ENCODE results near the gene KDM4B.
A peak's percentile ranks its signal among the peaks of the same experiment; 100 is the strongest.

KDM4B gene

GRCh38 chr19:5083547-5083965 lies 114.6 kb downstream of the KDM4B start:
- H3K9me3 ChIP-seq (ENCODE audit: control extremely low read depth in 1 of 5, control insufficient read depth in 4 of 5, insufficient read depth in 2 of 5, low read depth in 1 of 5, low read length in 4 of 5), result no peaks in the 10 kb centered on the region
- H3K27me3 ChIP-seq (replicated peaks in 2 of 5; ENCODE audit: control insufficient read depth in 4 of 5, insufficient read depth in 5 of 5, low read length in 4 of 5), result no peaks in the 10 kb centered on the region
- no peak for DNase-seq
- ChIA-PET CTCF (no interaction called here), POLR2A (no interaction called here)
- H3K36me3 ChIP-seq (ENCODE audit: control insufficient read depth in 4 of 4, insufficient read depth in 4 of 4, low read length in 3 of 4), result peaks cover 7 to 62% (median 39%) of the 10 kb centered on the region in 4 experiments
- 92% methylated on average over 10 of the region's 13 CpGs for WGBS (ENCODE audit: insufficient coverage)
- H3K27ac ChIP-seq (ENCODE audit: insufficient read depth in 1 of 2, low read depth in 1 of 2, low read length in 2 of 2, poor library complexity in 1 of 2, severe bottlenecking in 2 of 2), result no peak overlapping the region
- H3K4me3 ChIP-seq (ENCODE audit: control insufficient read depth in 1 of 7, extremely low read depth in 1 of 7, insufficient read depth in 4 of 7, low read depth in 2 of 7, low read length in 6 of 7), result no peak overlapping the region
- H3K4me1 ChIP-seq (ENCODE audit: control extremely low read depth in 1 of 4, control insufficient read depth in 4 of 4, insufficient read depth in 4 of 4, low read length in 3 of 4), result no peaks in the 10 kb centered on the region

- DNase-seq, result no peak
Measured at GRCh38 chr19:5085566-5085965, 116.7 kb downstream of the KDM4B start.

GRCh38 chr19:5086230-5086629 lies 117.3 kb downstream of the KDM4B start:
- no peak overlapping the region for H3K4me3 ChIP-seq (ENCODE audit: control insufficient read depth in 1 of 7, extremely low read depth in 1 of 7, insufficient read depth in 4 of 7, low read depth in 2 of 7, low read length in 6 of 7)
- POLR2A ChIA-PET, result no interaction called here
- H3K4me1 ChIP-seq (ENCODE audit: control extremely low read depth in 1 of 4, control insufficient read depth in 4 of 4, insufficient read depth in 4 of 4, low read length in 3 of 4), result no peaks in the 10 kb centered on the region
- no peak overlapping the region for H3K27ac ChIP-seq (ENCODE audit: insufficient read depth in 1 of 2, low read depth in 1 of 2, low read length in 2 of 2, poor library complexity in 1 of 2, severe bottlenecking in 2 of 2)
- no peaks in the 10 kb centered on the region for H3K9me3 ChIP-seq (ENCODE audit: control extremely low read depth in 1 of 5, control insufficient read depth in 4 of 5, insufficient read depth in 2 of 5, low read depth in 1 of 5, low read length in 4 of 5)
- DNase-seq, result no peak
- peaks cover 3 to 48% (median 25%) of the 10 kb centered on the region in 4 experiments for H3K36me3 ChIP-seq (ENCODE audit: control insufficient read depth in 4 of 4, insufficient read depth in 4 of 4, low read length in 3 of 4)
- 98% methylated on average over 16 of the region's 19 CpGs for WGBS (ENCODE audit: insufficient coverage)
- H3K27me3 ChIP-seq (replicated peaks in 2 of 5; ENCODE audit: control insufficient read depth in 4 of 5, insufficient read depth in 5 of 5, low read length in 4 of 5), result no peaks in the 10 kb centered on the region
- CTCF ChIA-PET, result interaction anchor here (1.4 kb wide), 1 partner anchor 11 kb away, joined by 4 read pairs; no protein-coding TSS in a partner anchor

More at GRCh38 chr19:5085566-5085965, 116.7 kb downstream of the KDM4B start:
- Histone ChIP-seq H3K27me3 (replicated peaks in 2 of 5; ENCODE audit: control insufficient read depth in 4 of 5, insufficient read depth in 5 of 5, low read length in 4 of 5) (no peaks in the 10 kb centered on the region), H3K36me3 (ENCODE audit: control insufficient read depth in 4 of 4, insufficient read depth in 4 of 4, low read length in 3 of 4) (peaks cover 3 to 53% (median 29%) of the 10 kb centered on the region in 4 experiments), H3K27ac (ENCODE audit: insufficient read depth in 1 of 2, low read depth in 1 of 2, low read length in 2 of 2, poor library complexity in 1 of 2, severe bottlenecking in 2 of 2) (no peak overlapping the region), H3K4me3 (ENCODE audit: control insufficient read depth in 1 of 7, extremely low read depth in 1 of 7, insufficient read depth in 4 of 7, low read depth in 2 of 7, low read length in 6 of 7) (no peak overlapping the region), H3K9me3 (ENCODE audit: control extremely low read depth in 1 of 5, control insufficient read depth in 4 of 5, insufficient read depth in 2 of 5, low read depth in 1 of 5, low read length in 4 of 5) (no peaks in the 10 kb centered on the region), H3K4me1 (ENCODE audit: control extremely low read depth in 1 of 4, control insufficient read depth in 4 of 4, insufficient read depth in 4 of 4, low read length in 3 of 4) (no peaks in the 10 kb centered on the region)
- ChIA-PET POLR2A (no interaction called here), CTCF (no interaction called here)
- 95% methylated on average over 20 of the region's 20 CpGs for WGBS (ENCODE audit: insufficient coverage)

- WGBS (ENCODE audit: insufficient coverage), result 98% methylated on average over 16 of the region's 20 CpGs
- Histone ChIP-seq H3K9me3 (ENCODE audit: control extremely low read depth in 1 of 5, control insufficient read depth in 4 of 5, insufficient read depth in 2 of 5, low read depth in 1 of 5, low read length in 4 of 5) (no peaks in the 10 kb centered on the region), H3K4me1 (ENCODE audit: control extremely low read depth in 1 of 4, control insufficient read depth in 4 of 4, insufficient read depth in 4 of 4, low read length in 3 of 4) (no peaks in the 10 kb centered on the region), H3K4me3 (ENCODE audit: control insufficient read depth in 1 of 7, extremely low read depth in 1 of 7, insufficient read depth in 4 of 7, low read depth in 2 of 7, low read length in 6 of 7) (no peak overlapping the region), H3K36me3 (ENCODE audit: control insufficient read depth in 4 of 4, insufficient read depth in 4 of 4, low read length in 3 of 4) (peaks cover 3 to 42% (median 23%) of the 10 kb centered on the region in 4 experiments), H3K27ac (ENCODE audit: insufficient read depth in 1 of 2, low read depth in 1 of 2, low read length in 2 of 2, poor library complexity in 1 of 2, severe bottlenecking in 2 of 2) (no peak overlapping the region), H3K27me3 (replicated peaks in 2 of 5; ENCODE audit: control insufficient read depth in 4 of 5, insufficient read depth in 5 of 5, low read length in 4 of 5) (no peaks in the 10 kb centered on the region)
- no peak for DNase-seq
- POLR2A ChIA-PET, result no interaction called here
- CTCF ChIA-PET, result interaction anchor here (1.4 kb wide), 1 partner anchor 10 kb away, joined by 4 read pairs; no protein-coding TSS in a partner anchor
Measured at GRCh38 chr19:5086725-5087439, 118.0 kb downstream of the KDM4B start.

DNA sequence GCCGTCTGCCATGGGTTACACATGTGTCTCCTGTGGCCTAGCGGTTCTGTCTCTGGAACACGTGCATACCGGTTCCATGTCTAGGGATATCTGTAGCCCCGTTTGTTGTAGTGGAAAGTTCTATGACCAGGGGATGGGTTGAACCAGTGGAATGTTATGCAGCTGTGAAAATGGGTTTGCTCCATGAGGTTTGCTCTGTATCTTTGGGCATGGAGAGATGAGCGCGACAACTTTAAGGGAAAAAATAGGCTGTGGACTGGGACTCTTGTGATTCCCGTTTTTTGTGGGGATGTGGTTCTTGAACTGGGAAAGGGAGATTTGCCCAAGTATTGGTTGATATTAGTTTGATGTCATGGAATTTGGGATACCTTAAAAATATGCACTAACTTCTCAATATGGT lies 120.4 kb downstream of the KDM4B start:
- no peaks in the 10 kb centered on the region for H3K27me3 ChIP-seq (replicated peaks in 2 of 5; ENCODE audit: control insufficient read depth in 4 of 5, insufficient read depth in 5 of 5, low read length in 4 of 5)
- no peaks in the 10 kb centered on the region for H3K4me1 ChIP-seq (ENCODE audit: control extremely low read depth in 1 of 4, control insufficient read depth in 4 of 4, insufficient read depth in 4 of 4, low read length in 3 of 4)
- no peak overlapping the region for H3K27ac ChIP-seq (ENCODE audit: insufficient read depth in 1 of 2, low read depth in 1 of 2, low read length in 2 of 2, poor library complexity in 1 of 2, severe bottlenecking in 2 of 2)
- WGBS (ENCODE audit: insufficient coverage), result 100% methylated on average over 8 of the region's 8 CpGs
- no peak for DNase-seq
- ChIA-PET POLR2A (no interaction called here), CTCF (no interaction called here)
- H3K4me3 ChIP-seq (ENCODE audit: control insufficient read depth in 1 of 7, extremely low read depth in 1 of 7, insufficient read depth in 4 of 7, low read depth in 2 of 7, low read length in 6 of 7), result no peak overlapping the region
- peaks cover 3 to 28% (median 18%) of the 10 kb centered on the region in 4 experiments for H3K36me3 ChIP-seq (ENCODE audit: control insufficient read depth in 4 of 4, insufficient read depth in 4 of 4, low read length in 3 of 4)
- H3K9me3 ChIP-seq (ENCODE audit: control extremely low read depth in 1 of 5, control insufficient read depth in 4 of 5, insufficient read depth in 2 of 5, low read depth in 1 of 5, low read length in 4 of 5), result no peaks in the 10 kb centered on the region

DNA sequence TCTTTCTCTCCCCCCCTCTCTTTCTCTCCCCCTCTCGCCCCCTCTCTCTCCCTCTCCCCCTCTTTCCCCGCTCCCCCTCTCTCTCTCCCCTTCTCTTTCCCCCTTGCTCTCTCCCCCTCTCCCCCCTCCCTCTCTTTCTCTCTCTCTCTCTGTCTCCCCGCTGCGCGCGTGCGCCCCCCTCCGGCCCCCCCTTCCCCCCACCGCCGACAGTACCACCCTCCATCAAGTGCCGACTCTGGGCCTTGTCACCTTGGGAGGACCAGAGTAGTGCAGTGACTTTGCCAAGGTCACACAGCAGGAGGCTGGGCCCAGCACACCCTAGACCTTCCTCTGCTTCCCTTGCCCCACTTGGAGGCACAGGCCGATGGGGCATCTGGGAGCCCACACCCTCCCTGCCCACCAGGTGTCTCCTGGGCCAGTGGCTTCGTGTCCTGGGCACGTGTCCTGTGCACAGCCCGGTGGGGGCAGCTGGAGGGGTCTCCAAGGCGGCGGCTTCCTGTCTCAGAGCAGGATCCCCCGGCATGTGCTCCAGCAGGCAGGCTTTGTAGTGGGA lies 121.6 kb downstream of the KDM4B start:
- no peak overlapping the region for H3K27ac ChIP-seq (ENCODE audit: insufficient read depth in 1 of 2, low read depth in 1 of 2, low read length in 2 of 2, poor library complexity in 1 of 2, severe bottlenecking in 2 of 2)
- H3K36me3 ChIP-seq (ENCODE audit: control insufficient read depth in 4 of 4, insufficient read depth in 4 of 4, low read length in 3 of 4), result peaks cover 3 to 28% (median 16%) of the 10 kb centered on the region in 4 experiments
- no peaks in the 10 kb centered on the region for H3K9me3 ChIP-seq (ENCODE audit: control extremely low read depth in 1 of 5, control insufficient read depth in 4 of 5, insufficient read depth in 2 of 5, low read depth in 1 of 5, low read length in 4 of 5)
- ChIA-PET POLR2A (no interaction called here), CTCF (no interaction called here)
- 98% methylated on average over 7 of the region's 18 CpGs for WGBS (ENCODE audit: insufficient coverage)
- no peak for DNase-seq
- no peaks in the 10 kb centered on the region for H3K4me1 ChIP-seq (ENCODE audit: control extremely low read depth in 1 of 4, control insufficient read depth in 4 of 4, insufficient read depth in 4 of 4, low read length in 3 of 4)
- no peaks in the 10 kb centered on the region for H3K27me3 ChIP-seq (replicated peaks in 2 of 5; ENCODE audit: control insufficient read depth in 4 of 5, insufficient read depth in 5 of 5, low read length in 4 of 5)
- no peak overlapping the region for H3K4me3 ChIP-seq (ENCODE audit: control insufficient read depth in 1 of 7, extremely low read depth in 1 of 7, insufficient read depth in 4 of 7, low read depth in 2 of 7, low read length in 6 of 7)

DNA sequence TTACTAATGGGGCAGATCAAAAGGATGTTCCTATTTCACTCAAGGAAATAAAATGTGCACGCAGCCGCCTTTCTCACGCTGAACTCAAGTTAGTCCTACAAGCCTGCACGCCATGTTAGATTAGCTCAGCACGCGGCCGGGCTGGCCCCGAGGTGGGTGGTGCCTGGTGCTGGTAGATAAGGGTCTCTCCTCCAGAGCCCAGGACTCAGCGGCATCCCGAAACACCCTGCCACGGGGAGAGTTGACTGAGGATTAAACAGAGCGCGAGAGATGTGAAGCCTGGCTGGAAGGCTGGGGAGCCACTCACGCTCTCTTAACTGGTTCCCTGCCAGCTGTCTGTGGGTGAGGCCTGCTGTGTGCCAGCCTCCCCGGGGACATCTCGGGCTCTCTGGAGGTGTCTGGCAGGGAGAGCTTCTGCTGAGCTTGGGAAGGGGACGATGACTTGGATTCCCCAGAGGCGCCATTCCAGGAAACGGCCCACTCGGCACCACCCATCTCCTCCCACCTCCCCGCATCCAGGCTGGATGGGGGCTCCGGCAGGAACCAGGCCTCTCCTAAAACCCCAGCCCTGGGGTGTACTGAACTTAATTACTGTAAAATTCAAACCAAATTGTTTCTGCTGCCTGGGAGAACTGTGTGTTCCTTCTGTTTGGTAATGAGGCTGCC lies 122.2 kb downstream of the KDM4B start:
- no peaks in the 10 kb centered on the region for H3K27me3 ChIP-seq (replicated peaks in 2 of 5; ENCODE audit: control insufficient read depth in 4 of 5, insufficient read depth in 5 of 5, low read length in 4 of 5)
- POLR2A ChIA-PET, result no interaction called here
- H3K9me3 ChIP-seq (ENCODE audit: control extremely low read depth in 1 of 5, control insufficient read depth in 4 of 5, insufficient read depth in 2 of 5, low read depth in 1 of 5, low read length in 4 of 5), result no peaks in the 10 kb centered on the region
- CTCF ChIA-PET, result no interaction called here
- H3K36me3 ChIP-seq (ENCODE audit: control insufficient read depth in 4 of 4, insufficient read depth in 4 of 4, low read length in 3 of 4), result peaks cover 3 to 28% (median 14%) of the 10 kb centered on the region in 4 experiments
- no peak overlapping the region for H3K4me3 ChIP-seq (ENCODE audit: control insufficient read depth in 1 of 7, extremely low read depth in 1 of 7, insufficient read depth in 4 of 7, low read depth in 2 of 7, low read length in 6 of 7)
- H3K27ac ChIP-seq (ENCODE audit: insufficient read depth in 1 of 2, low read depth in 1 of 2, low read length in 2 of 2, poor library complexity in 1 of 2, severe bottlenecking in 2 of 2), result no peak overlapping the region
- DNase-seq, result peak; percentile 22 to 66 (median 48)
- H3K4me1 ChIP-seq (ENCODE audit: control extremely low read depth in 1 of 4, control insufficient read depth in 4 of 4, insufficient read depth in 4 of 4, low read length in 3 of 4), result no peaks in the 10 kb centered on the region
- 90% methylated on average over 15 of the region's 22 CpGs for WGBS (ENCODE audit: insufficient coverage)

All from common myeloid progenitor, CD34-positive (primary cell).